WTC11 (cell line): ENCODE measurements around the gene POMGNT2.

Experiments
- CREM ChIP-seq: sonication (generic); formaldehyde crosslinking; IDR thresholded peaks from 2 replicates; pipeline ENCODE4 v1.8.1; 2022; ENCODE audit warnings: mild to moderate bottlenecking, missing genetic modification reagents, moderate library complexity
- ELF4 ChIP-seq: sonication (generic); formaldehyde crosslinking; IDR thresholded peaks from 2 replicates; pipeline ENCODE4 v1.8.1; 2022; ENCODE audit warnings: low read depth, mild to moderate bottlenecking, moderate library complexity, missing genetic modification reagents
- ESRRA ChIP-seq: sonication (generic); formaldehyde crosslinking; IDR thresholded peaks from 2 replicates; pipeline ENCODE4 v1.8.1; 2022; ENCODE audit warnings: mild to moderate bottlenecking, missing genetic modification reagents, borderline replicate concordance
- ETV6 ChIP-seq: sonication (generic); formaldehyde crosslinking; IDR thresholded peaks from 2 replicates; pipeline ENCODE4 v1.8.1; 2022; ENCODE audit warnings: mild to moderate bottlenecking, missing genetic modification reagents
- FOXJ3 ChIP-seq: sonication (generic); formaldehyde crosslinking; IDR thresholded peaks from 2 replicates; pipeline ENCODE4 v1.9.0; 2021; ENCODE audit warnings: missing genetic modification reagents, mild to moderate bottlenecking, borderline replicate concordance
- PRRX2 ChIP-seq: fragments of 250-450 bp; sonication (Bioruptor Pico); IDR thresholded peaks from 2 replicates; pipeline ENCODE4 v1.8.0; 2021; ENCODE audit warnings: mild to moderate bottlenecking
- TF ChIP-seq, protein P1 (sequence below): fragments of 200-600 bp; IDR thresholded peaks from 2 replicates; pipeline ENCODE4 v1.8.0; 2022; ENCODE audit warnings: antibody characterized with exemption

DNA sequence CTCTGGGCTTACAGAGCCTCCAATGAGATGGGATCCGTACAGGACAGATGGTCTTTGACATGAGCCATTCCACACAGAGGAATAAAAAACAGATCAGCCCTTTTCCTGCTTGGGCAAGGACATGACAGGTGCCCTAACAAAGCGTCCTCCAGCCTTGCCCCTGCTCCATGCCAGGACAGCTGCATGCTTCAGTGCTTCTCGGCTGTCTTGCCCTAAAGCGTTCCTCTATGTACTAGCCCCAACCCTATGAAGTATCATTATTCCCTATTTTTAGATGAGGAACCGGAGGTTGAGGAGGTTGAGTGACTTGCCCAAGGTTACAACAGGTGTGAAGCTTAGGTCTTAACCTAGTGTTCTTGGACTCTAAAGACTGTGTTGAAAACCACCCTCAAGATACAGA is 10.5 kb downstream of the POMGNT2 start:
- TF ChIP-seq ELF4 (CRISPR knock-in tag): no peak
- TF ChIP-seq, protein P1, sequence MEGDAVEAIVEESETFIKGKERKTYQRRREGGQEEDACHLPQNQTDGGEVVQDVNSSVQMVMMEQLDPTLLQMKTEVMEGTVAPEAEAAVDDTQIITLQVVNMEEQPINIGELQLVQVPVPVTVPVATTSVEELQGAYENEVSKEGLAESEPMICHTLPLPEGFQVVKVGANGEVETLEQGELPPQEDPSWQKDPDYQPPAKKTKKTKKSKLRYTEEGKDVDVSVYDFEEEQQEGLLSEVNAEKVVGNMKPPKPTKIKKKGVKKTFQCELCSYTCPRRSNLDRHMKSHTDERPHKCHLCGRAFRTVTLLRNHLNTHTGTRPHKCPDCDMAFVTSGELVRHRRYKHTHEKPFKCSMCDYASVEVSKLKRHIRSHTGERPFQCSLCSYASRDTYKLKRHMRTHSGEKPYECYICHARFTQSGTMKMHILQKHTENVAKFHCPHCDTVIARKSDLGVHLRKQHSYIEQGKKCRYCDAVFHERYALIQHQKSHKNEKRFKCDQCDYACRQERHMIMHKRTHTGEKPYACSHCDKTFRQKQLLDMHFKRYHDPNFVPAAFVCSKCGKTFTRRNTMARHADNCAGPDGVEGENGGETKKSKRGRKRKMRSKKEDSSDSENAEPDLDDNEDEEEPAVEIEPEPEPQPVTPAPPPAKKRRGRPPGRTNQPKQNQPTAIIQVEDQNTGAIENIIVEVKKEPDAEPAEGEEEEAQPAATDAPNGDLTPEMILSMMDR: no peak
- TF ChIP-seq ESRRA (CRISPR knock-in tag): no peak
- no peak for TF ChIP-seq ETV6 (CRISPR knock-in tag)
- TF ChIP-seq CREM: no peak
- no peak for TF ChIP-seq PRRX2
- TF ChIP-seq FOXJ3 (CRISPR knock-in tag): no peak
